Measurements from ENCODE around the gene HDAC4. TPM values are rescaled to one million over a fixed set of nuclear protein-coding genes. Genes with fewer than 3 reads are reported as not detected.

The HDAC4 gene
- total RNA-seq, 1 donor from 2014 or later: 29.4 TPM

DNA sequence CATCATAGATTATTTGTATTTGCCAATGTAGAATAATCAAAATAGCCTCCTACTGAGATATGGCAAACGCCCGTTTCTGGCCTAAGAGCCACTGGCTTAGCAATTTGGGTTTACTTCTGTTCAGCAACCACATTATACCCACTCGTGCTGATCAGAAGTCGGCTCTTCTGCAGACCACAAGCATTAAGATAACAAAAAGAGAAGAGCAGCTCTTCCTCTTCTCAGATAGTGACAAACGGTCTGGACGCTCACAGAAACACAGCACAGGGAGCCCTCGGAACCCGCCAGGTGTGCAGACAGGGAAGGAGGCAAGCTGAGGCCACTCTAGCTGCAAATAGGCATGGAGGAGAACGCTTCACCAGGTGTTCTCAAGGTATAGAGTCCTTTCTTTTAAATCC is 164.0 kb downstream of the HDAC4 start:
- no peak for DNase-seq (ENCODE audit: low read depth)

- no peak for DNase-seq (ENCODE audit: low read depth)
These were observed 164.6 kb downstream of the HDAC4 start for GRCh38 chr2:239236043-239236807.

DNA sequence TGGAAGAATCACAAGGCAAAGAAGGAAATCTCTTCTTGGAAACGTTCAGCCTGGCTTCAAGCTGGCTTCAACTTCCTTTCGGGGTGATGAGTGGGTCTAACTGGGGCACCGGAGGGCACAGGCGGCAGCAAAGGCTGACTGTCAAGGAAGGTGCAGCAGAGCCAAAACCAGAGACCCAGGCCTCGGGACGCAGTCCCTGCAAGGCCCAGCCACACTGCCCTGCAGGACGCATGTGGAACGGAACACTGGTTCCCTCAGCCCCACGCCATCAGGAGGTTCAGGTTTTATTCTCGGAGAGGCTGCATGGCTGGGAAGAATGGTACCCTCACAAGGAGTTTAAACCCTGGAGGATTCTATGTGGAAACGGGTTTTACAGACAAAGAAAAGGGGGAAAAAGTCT is 165.5 kb downstream of the HDAC4 start:
- no peak for DNase-seq (ENCODE audit: low read depth)

DNA sequence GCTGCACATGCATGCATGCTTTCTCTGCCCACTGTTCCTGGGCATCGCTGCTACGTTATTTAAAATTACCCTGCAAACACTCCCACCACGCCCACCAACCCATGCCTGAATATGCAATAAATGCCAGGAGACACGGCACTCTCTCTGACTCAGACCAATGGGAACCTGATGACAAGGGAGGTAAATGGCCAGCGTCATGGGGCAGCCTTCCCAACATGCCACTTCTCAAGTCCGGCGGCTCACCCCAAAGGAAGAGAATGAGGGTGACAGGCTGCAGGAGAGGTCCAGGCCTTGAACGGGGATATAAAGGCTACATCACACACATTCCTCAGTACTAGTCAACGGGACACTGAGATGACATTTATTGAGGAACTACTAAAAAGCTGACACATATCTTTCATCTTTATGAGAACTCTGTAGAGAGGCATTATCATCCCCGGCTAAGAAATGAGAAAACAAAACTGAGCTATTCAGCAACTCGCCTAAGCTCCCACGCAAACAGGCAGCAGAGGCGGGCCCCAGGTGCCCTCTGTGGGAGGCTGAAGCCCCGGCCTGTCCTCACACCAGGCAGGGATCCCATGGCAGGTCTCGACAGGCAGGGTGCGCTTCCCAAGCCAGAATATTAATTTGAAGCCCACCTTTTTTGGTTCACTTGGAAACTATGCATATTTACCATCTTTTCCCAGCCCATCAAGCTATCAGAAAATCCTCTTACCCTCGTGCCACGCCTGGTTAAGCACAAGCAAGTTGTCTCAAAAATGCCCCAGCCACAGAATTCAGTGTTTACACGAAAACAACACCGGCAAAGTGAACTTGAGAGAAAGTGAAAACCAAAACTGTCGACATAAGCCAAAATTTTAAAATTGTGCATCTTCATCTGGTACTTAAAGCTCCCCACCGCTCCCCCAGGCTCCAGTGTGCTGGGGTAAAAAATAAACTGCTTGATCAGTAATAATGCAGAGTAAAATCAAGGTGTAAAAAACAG is 166.3 kb downstream of the HDAC4 start:
- DNase-seq (ENCODE audit: low read depth): no peak

DNA sequence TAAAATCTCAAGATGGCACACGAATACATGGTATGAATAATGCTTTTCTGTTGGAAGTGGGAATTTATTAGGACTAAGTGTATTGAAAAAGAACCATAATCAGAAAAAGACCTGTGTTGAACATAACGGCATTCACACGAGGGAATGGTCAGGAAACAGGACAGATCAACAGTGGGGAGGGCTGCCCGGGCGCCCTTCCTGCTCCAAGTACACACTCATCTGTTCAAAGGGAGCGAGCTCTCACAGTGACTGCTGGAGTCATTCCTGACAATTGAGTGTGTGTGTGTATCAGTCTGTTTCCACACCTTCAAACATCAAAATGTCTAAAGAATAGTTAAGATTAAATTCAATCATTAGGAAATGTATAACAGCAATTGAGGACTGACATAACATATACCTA is 167.2 kb downstream of the HDAC4 start:
- no peak for DNase-seq (ENCODE audit: low read depth)

DNA sequence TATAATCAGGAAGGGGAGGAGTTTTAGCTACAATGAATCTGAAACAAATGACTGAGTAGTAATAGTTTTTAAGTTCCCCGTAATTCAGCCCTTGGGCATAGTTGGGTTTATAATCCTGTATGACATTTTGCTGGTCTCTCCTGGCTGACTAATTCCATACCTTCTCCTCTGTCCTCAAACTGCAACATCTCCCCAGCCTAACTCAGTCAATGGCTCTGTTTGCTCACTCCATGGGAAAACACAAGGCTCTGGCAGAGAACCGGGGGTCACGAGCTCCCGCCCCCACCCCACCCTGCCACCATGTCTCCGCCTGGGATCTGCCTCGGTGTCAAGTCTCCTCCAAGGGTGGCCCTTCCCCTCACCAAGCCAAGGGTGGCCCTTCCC is 168.6 kb downstream of the HDAC4 start:
- no peak for DNase-seq (ENCODE audit: low read depth)

- DNase-seq (ENCODE audit: low read depth): no peak
These were observed 169.3 kb downstream of the HDAC4 start for GRCh38 chr2:239231231-239232194.

- no peak for DNase-seq (ENCODE audit: low read depth)
These were observed 170.3 kb downstream of the HDAC4 start for GRCh38 chr2:239230318-239231052.

GRCh38 chr2:239229545-239230279 is 171.1 kb downstream of the HDAC4 start:
- DNase-seq (ENCODE audit: low read depth): no peak

DNA sequence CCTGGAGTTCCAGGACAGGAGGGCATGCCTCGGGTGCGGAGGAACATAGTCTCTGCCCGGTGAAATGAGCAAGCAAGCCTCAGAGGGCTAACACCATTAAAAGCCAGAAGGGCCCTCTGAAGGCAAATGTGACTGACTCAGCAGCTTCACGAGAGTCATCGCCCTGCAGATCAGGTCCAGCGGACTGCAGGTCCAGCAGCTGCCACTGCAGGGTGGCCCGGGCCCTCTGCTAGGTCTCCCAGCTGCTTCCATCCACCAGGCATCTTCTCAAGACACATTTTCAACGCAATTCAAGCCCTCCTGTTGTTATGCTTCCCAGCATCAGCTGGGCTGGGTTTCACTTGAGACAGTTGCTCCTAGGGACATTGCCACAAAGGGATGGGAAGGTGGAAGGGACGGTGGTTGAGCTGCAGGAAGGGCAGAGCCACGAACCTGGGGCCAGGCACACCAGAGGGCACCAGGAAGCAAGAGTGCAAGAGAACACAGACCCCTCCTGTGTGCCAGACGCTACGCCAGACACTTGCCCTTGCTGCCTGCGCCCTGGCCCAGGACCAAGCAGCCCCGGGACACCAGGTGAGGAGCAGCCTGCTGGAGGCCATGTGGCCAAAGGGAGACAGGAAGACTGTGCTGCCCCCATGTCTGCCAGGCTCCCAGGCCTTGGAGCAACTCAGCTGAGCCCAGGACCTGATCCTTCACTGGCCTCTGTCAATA is 173.0 kb downstream of the HDAC4 start:
- peak; percentile 46 for DNase-seq (ENCODE audit: low read depth)

DNA sequence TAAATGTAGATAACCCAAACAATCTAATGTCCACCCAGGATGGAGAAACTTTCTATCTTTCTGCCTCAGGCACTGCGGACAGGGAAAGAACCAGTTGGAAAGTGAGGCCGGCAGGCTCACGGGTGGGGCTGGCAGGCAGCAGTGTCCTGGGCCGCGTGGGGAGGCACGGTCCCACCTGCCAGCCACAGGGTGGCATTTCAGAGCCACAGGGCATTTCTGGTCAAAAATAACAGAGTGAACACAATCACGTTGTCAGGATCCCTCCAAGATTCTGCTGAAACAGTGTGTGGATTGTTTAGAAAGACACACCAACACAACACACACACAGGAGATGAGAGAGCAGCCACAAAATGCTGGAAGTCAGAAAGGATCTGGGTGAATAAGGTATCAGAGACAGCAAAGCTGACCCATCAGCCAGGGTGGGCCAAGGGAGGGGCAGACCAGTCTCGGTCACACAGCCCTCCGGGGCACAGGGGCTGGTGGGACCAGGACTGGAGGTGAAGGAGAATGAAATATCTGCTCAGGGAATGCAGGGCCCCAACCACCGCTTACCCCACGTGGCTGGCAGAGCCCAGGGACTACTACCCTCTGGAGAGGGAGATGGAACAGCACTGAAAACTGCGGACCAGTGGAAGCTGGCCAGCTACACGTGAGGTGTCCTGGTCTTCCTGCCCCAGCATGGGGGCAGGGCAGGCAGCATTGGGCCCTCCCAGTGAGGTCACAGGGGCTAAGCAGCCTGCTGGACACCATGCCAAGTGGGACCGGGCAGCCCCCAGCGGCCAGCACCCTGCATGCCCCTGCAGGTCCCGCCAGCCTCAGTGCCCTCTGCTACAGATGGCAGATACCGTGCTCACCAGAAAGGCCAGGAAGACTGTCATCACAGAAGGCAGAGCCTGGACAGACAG is 173.9 kb downstream of the HDAC4 start:
- DNase-seq (ENCODE audit: low read depth): no peak

- no peak for DNase-seq (ENCODE audit: low read depth)
These were observed 174.8 kb downstream of the HDAC4 start for GRCh38 chr2:239225871-239226561.

DNA sequence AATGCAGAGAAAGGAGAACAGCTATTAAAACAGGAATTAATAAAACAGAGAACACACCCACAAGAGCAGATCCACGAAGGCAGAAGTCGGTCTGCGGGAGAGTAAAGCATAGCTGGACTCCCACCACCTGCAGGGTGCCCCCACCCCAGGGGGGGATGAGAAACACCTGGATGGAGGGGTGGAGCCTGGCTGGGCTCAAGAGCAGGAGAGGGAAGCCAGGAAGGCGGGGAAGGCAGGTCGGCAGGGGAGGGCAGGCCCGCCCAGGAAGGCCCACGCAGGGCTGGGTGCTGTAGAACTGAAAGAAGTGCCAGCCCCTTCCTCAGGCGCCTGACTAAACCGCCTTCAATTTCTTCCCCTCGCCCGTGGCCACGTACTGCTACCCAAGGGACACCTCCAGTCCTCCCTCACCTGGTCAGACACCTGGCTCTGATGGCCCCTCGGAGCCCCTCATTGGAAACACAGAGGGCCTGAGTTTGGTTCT is 175.4 kb downstream of the HDAC4 start:
- DNase-seq (ENCODE audit: low read depth): no peak

DNA sequence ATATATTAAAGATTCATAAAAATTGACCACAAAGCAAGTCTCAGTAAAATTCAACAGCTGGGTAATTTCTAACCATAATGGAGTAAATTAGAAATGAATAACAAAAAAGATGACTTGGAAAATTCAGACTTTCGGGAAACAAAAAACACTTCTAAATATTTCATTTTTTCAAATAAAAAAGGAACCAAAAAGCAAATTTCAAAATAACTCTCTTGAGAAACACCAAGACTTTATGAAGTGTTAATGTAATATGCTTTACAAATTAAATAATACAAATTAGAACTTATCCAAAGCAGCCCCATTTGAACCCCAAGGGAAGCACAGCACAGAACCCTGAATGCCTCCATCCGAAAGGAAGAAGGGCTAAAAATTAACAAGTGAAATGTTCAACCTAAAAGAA is 175.9 kb downstream of the HDAC4 start:
- no peak for DNase-seq (ENCODE audit: low read depth)

DNA sequence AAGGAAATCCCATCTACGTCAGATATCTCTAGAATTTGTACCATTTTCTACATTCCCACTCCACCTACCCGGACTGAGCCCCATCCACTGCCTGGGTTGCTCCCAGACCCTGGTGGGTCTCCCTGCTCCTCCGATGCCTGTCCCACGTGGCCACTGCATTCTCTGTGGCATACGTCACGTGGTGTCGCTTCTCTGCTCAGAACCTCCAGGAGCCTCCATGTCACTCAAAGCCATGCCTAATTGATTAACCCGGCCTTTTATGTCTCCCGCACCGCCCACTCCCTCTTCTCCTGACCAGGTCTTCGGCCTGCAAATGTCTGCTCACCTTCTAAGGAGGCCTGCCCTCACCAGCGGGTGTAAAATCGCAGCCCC is 176.6 kb downstream of the HDAC4 start:
- no peak for DNase-seq (ENCODE audit: low read depth)

- DNase-seq (ENCODE audit: low read depth): no peak
These were observed 177.3 kb downstream of the HDAC4 start for GRCh38 chr2:239223310-239224198.
